Activated CD8-positive, alpha-beta memory T cell treated with anti-CD3 and anti-CD28 coated beads for 24 hours (primary cell): ENCODE results near the gene DIP2A.
"Not testable (repeated sequence)": the region's sequence is repeated elsewhere in the genome, so short reads cannot be mapped to it uniquely, and the experiment has no call there.

Experiments used
- DNase-seq: peaks from one replicate; pipeline ENCODE4 v3.0.0-alpha.2; 2020

The DIP2A gene

GRCh38 chr21:46454142-46454541 lies 4.5 kb upstream of the DIP2A start:
- DNase-seq: no peak

DNA sequence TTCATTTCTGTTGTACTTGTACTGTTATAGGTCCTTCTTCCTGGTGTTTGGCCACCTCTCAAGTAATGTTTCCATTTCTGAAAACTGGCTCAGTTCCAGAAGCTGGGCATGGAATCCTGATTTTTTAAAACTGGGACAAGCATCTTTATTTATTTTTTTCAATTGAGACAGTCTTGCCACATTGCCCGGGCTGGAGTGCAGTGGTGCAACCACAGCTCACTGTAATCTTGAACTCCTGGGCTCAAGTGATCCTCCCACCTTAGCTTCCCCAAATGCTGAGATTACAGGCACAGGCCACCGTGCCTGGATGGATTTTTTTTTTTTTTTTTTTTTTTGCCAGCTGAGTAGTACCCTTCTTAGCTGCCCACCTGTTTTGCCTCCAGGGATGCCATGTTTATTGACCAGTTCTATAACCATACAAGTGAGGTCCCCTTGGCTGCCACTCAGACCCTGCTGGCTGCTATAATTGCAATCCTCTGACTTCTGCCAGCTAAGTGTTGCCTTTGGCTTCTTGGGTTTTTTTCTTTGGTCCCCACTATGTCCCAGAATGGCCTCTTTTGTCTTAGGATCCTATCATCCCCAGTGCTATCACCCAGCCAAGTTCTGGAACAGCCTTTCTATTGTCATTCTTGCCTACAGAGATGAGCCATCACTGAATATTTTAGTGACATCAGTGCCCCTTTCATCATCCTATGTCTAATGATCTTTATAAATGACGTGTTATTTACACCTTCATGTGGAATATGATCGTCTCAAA lies 3.9 kb upstream of the DIP2A start:
- DNase-seq: no peak

GRCh38 chr21:46455575-46456385 lies 2.9 kb upstream of the DIP2A start:
- no peak for DNase-seq

GRCh38 chr21:46456750-46457149 lies 1.9 kb upstream of the DIP2A start:
- no peak for DNase-seq

DNA sequence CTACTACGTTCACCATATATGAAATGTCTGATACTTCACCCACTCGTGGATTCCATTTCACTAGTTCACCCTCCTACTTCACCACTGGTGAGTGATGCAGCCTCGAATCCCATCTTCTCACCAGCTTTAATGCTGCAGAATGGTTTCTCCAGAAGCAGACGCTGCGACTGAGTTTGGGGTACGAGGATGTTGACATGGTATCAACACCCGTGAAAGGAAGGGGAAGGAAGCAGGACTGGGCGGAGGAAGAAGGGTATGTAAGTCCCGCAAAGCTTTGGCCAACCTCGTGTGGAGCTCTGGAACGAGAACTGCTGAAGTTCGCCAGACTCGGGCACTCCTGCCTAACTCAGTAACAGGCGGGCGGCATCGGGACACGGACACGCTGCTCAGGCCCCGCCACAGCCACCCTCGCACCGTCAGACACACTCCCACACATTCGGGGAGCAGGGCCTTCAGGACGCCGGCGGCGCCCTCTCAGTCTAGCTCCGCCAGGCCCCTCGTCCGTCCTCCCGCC lies 833 bp upstream of the DIP2A start:
- DNase-seq: no peak

DNA sequence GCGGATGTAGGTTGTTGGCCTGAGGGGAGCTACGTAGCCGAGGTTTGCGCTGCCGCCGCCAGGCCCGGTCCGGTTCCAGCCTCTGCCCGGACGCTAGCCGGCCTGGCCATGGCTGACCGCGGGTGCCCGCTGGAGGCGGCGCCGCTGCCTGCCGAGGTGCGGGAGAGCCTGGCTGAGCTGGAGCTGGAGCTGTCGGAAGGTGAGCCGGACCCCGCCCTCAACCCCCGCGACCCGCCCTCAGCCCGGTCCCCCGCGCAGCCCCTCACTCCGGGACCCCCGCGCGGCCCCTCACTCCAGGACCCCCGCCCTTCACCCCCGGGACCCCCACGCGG lies 299 bp downstream of the DIP2A start:
- DNase-seq: no peak

DNA sequence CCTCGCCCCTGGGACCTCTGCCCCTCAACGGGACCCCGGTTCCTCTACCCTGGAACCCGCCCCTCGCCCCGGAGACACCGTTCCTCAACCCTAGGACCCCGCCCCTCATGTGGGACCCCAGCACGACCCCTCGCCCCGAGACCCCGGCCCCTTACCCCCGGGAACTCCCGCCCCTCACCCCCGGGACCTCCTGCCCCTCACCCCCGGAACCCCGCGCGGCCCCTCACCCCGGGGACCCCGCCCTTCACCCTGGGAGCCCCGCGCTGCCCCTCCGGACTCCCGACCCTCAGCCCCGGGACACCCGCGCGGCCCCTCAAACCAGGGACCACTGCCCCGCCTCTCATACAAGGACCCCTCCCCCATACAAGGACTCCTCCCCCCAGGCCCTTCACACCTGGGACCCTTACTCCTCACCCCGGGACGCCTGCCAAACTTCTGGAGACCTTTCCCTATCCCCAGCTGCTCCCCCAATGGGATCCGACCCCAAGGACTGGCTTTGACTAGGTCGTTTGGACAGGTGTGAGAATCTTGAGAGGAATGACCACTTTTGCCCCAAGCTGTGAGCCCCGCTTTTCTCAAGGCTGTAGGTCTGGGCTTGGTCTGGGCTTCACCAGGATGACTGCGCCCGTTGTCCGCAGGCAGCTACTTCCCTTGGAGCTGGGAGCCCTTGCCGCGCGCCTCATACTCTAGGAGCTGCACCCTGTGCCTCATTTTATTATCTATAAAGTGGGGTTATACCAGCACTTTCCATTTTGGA lies 843 bp downstream of the DIP2A start:
- peak; percentile 64 for DNase-seq

GRCh38 chr21:46461909-46462308 lies 3.2 kb downstream of the DIP2A start:
- DNase-seq: no peak

DNA sequence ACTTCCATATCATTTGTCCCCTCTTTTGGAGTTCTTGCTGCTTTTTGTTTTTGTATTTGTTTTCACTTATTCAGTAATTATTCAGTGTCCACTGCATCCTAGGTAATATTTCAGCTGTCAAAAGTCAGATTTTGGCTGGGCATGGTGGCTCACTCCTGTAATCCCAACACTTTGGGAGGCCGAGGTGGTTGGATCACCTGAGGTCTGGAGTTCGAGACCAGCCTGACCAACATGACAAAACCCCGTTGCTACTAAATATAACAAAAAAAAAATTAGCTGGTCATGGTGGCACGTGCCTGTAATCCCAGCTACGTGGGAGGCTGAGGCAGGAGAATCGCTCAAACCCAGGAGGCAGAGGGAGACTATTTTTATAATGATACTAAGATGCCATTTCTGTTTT lies 6.5 kb downstream of the DIP2A start:
- not testable (repeated sequence) for DNase-seq

DNA sequence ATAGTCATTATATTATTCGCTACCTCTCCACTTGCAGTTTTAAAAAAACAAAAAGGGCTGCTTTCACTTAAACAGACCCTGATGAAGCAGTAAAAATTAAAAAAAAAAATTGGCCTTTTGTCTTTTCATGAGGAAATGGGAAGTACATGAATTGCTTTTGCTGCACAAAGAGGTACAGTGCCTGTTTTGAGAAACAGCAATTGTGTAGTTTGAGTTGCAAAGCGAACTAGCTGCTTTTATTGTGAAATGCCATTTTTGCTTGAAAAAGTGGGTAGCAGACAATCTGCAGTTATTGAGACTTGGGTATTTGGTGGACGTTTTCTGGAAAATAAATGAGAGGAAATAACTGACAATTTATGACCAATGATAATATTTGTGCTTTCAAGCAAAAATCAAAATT lies 7.0 kb downstream of the DIP2A start:
- no peak for DNase-seq

DNA sequence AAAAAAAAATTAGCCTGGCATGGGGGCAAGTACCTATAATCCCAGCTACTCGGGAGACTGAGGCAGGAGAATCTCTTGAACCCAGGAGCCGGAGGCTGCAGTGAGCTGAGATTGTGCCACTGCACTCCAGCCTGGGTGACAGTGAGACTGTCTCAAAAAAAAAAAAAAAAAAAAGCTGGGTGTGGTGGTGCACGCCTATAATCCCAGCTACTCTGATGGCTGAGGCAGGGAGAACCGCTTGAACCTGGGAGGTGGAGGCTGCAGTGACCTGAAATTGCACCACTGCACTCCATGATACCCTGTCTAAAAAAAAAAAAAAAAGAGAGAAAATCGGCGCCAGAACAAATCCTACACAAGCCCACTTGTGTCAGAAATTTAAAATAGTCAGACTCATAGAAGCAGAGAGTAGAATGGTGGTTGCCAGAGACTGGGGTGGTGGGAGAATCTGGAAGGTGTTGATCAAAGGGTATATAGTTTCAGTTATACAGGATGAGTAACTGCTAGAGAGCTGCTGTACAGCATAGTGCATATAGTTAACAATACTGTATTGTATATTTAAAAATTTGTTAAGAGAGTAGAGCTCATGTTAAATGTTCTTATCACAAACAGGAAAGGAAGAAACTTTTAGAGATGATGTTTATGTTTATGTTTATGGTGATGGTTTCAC lies 9.6 kb downstream of the DIP2A start:
- DNase-seq: no peak

DNA sequence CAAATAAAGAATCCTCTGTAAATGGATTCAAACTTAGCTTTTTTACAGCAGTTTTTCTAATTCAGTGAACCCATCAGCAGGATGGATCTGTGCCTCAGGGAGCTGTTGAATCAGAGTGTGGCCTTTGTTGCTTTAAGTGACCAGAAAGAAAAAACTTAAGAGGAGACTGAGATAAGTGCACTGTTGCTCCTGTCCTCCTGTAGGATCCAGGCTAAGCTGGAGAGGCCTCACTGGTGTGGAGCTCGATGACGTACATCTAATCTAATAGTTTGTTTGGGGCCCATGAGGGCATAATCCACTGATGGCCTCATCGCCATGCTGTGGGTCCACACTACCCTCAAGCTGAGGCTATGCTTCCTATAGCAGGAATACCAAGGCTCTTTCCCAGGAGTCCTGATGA lies 10.6 kb downstream of the DIP2A start:
- DNase-seq: no peak

DNA sequence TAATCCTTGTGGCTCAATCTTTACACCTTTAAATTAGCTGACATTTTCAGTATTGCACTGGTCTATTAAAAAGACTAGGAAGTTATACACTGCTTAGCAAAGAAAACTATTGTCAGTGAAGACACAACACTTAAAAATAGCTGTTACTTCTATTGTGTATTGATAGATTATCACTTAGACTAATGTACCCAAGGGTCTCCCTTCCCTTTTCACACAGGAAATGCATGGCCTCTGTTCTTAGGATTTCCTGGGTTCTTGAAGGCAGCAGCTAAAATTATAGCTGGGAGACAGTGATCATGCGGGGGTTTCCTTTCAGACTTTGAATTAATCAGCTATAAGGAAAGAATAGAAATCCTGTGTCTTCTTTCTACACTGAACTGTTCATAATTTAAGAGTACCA lies 12.8 kb downstream of the DIP2A start:
- DNase-seq: no peak

- no peak for DNase-seq
These were observed 13.6 kb downstream of the DIP2A start for GRCh38 chr21:46472246-46472645.

DNA sequence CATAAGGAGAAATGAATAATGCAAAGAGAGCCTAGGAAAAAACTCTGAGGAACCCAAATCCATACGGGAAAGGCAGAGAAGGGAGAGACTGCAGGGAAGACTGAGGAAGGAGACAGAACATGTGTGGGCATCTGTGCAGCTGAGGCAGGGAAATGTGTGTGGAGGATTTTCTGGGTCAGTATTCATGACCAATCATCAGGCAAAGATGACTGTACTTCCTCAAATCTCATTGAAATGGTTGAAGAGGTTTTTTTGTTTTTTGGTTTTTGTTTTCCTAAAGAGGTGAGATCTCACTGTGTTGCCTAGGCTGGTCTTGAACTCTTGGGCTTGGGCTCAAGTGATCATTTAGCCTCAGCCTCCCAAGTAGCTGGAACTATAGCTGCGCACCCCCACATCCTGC lies 15.7 kb downstream of the DIP2A start:
- no peak for DNase-seq

GRCh38 chr21:46475296-46475695 lies 16.6 kb downstream of the DIP2A start:
- DNase-seq: no peak

DNA sequence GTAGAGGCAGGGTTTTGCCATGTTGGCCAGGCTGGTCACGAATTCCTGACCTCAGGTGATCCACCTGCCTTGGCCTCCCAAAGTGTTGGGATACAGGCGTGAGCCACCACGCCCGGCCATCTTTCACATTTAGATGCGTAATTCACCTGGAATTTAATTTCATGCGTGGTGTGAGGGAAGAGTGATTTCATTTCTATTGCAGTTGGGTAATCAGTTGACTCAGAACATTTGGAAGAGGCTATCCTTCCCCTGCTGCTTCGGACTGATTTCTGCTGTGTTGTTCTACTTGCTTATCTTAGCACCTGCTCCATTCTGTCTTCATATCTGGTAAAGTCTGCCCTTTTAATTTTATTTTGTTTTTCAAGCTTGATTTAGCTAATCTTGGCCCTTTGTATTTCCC lies 19.1 kb downstream of the DIP2A start:
- no peak for DNase-seq

DNA sequence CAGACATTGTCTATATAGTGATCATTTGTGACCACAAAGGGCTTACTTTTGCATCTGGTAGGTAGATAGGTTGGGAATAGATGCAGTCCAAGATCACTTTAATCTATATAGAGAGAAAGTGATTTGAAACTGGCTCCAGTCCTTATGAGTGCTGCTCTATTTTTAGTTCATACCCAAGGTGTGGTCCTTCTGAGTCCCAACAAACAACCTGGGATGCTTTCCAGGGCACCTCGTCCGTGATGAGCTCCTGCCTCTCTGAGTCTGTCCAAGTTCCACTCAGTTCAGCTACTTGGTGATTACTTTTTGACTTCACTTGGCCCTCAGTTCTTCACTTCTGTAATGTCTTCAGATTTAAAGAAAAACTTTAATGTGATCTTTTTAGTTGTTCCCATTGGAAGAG lies 20.2 kb downstream of the DIP2A start:
- no peak for DNase-seq

- DNase-seq: no peak
These were observed 21.8 kb downstream of the DIP2A start for GRCh38 chr21:46480466-46480865.

GRCh38 chr21:46482225-46482845 lies 23.6 kb downstream of the DIP2A start:
- DNase-seq: no peak

GRCh38 chr21:46482846-46483231 lies 24.1 kb downstream of the DIP2A start:
- DNase-seq: no peak
